ENCODE results near the gene MRPL18.
"Not testable (repeated sequence)": the region's sequence is repeated elsewhere in the genome, so short reads cannot be mapped to it uniquely, and the experiment has no call there.

MRPL18 gene

DNA sequence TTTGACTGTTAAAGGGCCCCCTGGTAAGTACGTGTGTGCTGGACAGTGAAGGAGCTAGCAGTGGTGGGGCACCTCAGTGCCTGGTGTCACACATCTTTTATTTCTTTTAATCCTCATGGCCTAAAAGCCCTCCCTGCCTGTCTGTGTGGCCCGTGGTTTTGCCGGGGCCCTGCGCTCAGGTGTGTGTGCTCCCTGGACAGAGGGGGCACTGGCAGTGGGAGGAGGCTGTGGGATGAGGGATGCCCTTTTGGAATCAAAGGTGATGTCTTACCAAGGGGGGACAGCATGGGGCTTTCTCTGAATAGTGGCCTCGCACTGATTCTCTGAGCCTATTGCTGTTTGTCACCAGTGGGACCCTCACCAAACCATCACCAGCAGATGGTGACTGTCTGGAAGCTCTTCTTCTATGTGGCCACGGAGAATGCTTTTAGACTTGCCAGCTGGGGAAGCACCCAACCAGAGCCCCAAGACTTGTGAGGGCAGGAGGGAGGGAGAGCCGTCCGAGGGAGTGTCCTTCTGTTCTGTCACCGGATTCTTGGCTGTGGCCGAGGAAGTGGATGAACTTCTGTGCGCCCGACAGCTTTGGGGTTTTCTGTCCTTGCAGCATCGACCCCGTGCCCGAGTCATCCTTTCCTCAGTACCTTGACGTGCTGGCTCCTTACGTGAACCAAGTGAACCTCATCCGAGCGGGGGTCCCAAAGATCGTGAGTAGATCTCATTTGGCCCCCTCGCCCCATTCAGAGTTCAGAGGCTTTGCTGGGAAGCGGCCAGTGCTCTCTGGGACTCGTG is 27.9 kb downstream of the MRPL18 start:
- DNase-seq: no peak

DNA sequence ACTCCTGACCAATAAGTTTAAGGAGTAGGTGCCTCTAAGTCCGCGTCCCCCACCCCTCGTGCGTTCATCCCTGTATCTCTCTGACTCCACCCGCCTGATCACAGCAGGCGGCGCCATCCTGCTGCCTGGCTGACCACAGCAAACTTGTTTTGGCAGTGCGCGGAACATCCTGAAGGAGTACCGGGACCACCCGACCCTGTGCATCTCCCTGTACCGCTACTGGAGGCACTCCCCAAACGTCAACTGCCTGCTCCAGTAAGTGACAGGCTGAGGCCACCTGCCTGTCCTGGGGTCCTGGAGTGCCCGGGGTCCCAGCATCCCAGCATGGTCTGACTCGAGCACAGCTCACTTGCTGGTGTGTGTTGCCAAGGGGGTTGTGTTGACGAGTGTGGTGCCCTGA is 28.8 kb downstream of the MRPL18 start:
- DNase-seq: no peak

- no peak for DNase-seq
These were observed 29.8 kb downstream of the MRPL18 start for GRCh38 chr6:159819932-159820640.

DNA sequence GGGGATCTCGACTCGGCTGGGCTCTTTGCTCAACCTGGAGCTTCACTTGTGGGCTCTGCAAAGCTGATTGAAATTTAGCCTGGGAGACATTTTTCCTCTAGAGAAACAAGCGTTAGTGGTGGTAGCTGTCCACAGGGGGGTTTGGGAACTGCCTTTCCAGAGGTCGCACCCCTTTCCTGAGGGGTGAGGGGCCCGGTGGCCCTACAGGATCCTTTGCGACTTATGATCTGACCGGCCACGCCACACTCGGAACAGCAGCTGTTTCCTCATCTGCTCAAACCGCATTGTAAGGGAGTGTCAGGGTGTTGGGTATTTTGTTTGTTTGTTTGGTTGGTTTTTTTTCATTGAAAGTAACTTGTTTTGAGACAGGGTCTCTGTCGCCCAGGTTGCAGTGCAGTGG is 30.9 kb downstream of the MRPL18 start:
- no peak for DNase-seq

DNA sequence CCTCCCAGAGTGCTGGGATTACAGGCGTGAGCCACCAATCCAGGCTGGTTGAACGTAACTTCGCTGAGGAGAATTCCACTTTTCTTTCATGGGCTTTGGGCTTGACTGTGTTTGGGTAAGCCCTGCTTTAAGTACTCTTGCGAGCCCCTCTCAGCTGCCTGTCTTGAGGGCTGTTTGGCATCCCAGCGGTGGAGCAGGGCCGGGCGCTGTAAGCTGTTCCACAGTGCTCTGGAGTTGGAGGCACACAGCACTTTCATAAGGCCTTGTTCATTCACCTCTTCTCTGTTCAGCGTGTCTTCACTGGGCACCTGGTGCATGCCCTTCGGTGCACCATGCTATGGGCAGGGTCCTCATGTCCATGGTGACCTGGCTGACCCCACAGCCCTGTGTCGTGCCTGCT is 31.5 kb downstream of the MRPL18 start:
- no peak for DNase-seq

DNA sequence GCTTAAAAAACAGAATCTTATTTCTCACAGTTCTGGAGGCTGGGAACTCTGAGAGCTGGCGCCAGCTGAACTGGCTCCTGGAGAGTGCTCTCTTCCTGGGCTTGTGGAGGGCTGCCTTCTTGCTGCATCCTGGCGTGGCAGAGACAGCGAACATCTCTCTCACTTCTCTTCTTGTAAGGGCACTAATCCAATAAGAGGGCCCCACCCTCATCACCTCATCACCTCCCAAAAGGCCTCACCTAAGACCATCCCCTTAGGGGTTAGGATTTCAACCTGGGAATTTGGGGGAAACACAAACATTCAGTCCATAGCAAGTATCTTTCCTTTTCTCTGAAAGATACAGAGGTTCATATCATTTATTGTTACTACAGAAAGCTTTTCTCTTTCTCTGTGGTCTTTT is 33.7 kb downstream of the MRPL18 start:
- DNase-seq: no peak

- DNase-seq: not testable (repeated sequence)
These were observed 34.4 kb downstream of the MRPL18 start for GRCh38 chr6:159824690-159825089.

DNA sequence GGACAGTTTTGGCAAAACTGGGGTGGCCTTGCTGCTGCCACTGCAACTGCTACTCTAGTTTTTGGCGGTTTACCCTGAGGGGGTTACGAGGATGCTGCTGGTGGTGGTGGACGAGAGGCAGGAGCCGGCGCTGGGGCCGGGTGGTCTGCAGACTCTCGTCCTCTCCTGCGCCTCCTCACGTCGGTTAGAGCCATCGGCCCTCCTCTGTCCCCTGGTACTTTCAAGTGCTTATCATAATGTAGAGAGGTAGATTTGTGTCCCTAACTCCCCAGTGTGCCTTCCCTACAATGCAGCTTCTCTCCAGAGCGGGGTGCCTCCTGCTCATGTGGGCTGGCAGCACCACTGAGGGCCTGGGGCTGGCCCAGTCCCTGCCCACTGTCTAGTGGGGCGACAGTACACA is 35.7 kb downstream of the MRPL18 start:
- DNase-seq: no peak

GRCh38 chr6:159826968-159827647 is 36.8 kb downstream of the MRPL18 start:
- DNase-seq: no peak

DNA sequence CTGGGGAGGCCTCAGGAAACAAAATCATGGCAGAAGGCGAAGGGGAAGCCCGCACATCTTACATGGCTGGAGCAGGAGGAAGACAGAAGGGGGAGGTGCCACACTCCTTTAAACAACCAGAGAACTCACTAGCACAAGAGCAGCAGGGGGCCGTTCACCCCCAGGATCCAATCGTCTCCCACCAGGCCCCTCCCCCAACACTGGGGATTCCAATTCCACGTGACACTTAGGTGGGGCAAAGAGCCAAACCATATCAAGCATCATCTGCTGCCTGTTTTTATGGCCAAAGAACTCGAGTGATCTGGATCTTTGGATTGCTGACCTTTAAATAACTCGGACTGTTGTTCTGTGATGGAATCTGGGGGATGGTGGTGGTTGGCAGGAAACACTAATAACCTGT is 37.8 kb downstream of the MRPL18 start:
- DNase-seq: no peak

DNA sequence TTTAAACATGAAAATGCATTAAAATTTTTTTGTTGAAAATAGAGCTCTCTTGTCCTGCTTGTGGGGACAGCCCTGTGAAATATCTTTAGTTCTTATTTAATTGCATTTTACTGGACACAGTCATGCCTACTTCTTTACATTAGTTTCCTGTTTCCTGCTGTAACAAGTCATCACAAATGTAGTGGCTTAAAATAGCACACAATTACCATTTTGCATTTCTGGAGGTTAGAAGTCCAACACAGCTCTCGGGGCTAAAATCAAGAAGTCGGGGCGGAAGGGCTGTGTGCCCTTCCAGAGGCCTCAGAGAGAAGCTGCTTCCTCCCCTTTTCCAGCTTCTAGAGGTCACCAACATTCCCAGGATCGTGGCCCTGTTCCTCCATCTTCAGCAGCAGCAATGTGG is 39.3 kb downstream of the MRPL18 start:
- no peak for DNase-seq

DNA sequence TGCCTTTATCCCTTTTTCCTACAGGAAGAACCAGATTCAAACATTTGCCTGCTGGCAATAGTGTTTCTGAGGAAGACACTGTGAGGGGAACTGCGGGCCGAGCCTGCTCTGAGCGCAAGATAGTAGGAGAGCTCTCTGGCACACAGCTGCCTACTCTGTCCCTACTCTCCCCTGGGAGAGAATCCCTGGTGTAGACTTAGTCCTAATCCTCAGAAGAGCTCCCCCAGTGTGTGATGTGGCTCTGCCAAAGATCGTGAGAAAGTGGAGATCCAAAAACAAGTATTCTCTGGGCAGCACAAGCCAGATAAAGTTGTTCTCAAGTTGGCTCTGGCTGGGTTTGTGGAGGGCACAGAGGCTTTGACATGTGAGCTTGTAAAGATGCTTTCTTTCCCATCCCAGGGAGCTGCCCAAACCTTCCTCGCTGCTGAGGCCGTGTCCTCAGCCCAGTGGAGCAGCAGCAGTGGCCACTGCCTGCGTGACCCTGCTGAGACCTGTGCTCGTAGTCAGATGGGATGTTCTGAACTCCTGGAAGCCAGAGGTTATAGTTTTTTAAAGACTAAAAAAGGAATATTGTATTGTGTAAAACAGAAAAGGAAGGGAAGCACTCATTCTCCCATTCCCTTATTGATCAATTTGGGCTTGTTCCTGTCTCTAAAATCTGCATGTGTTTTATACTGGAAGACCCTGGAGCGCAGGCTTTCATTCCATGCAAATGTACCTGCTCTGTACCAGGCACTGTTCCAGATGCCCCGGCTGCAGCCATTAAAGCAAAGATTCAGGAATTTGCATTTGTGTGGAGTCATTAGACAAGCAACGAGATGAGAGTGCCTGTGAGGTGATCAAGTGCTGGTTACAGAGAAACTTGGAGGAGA is 40.5 kb downstream of the MRPL18 start:
- DNase-seq: no peak

GRCh38 chr6:159831373-159831679 is 41.1 kb downstream of the MRPL18 start:
- no peak for DNase-seq

GRCh38 chr6:159832946-159833345 is 42.7 kb downstream of the MRPL18 start:
- no peak for DNase-seq

GRCh38 chr6:159833556-159833955 is 43.3 kb downstream of the MRPL18 start:
- DNase-seq: no peak

- no peak for DNase-seq
These were observed 43.8 kb downstream of the MRPL18 start for GRCh38 chr6:159833997-159834603.

- DNase-seq: no peak
These were observed 46.6 kb downstream of the MRPL18 start for GRCh38 chr6:159836718-159837490.

DNA sequence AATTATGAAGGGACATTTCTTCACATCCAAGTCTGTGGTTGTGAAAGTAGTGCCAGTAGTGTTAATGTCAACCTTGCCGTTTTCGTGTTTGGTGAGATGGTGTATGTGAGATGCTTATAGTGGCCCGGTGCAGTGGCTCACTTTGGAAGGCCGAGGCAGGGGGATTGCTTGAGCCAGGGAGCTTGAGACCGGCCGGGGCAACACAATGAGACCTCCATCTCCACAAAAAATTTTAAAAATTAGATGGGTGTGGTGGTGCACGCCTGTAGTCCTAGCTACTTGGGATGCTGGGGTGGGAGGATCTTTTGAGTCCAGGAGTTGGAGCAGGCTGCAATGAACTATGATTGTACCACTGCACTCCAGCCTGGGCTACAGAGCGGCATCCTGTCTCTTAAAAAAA is 47.2 kb downstream of the MRPL18 start:
- DNase-seq: no peak

DNA sequence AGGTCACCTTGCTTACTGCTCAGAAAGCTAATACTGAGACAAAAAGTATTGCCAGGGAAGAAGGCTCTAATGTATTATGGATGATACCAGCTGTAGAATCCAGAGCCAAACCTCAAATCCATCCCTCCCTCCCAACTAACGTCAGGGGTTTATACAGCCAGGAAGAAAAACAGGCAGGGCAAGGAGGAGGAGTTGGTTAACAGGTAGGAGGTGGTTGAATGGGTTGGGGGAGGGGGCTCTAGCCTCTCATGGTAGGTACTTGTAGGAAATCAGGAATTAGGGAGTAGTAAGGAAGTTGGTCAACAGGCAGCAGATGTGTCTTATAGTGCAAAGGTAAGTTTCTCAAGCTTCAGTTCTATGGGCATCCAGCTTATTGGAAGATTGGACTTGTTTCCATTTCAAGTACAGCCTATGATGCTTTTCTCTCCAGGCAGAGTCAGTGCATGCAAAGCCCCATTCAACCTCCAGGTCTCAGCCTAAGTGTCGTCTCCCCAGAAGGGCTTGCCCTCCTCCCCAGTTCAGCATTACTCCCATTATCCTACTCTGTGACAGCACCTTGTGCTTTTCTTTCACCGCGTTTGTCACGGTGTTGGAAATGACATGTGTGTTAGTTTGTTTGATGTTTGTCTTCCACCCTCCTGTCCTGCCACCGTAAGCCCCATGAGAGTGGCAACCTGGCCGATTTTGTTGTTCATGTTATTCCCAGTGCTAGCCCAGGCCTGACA is 47.9 kb downstream of the MRPL18 start:
- DNase-seq: no peak

DNA sequence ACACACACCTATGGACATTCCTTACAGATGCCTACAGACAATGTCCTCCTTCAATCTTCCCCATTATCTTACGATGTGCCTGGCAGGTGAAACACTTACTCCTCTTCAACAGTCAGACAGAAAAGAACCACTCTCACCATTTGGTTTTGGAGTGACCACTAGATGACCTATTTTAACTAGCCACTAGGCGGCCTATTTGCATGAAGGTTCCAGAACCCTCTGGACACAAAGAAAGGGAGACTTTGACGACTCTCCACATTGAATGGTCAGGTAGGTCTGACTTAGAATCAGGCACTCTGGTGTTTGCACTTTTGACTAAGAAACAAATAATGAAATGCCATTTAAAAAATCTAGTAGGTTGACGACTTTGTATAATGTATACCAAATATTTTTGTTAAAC is 51.8 kb downstream of the MRPL18 start:
- no peak for DNase-seq
